Endothelial cell of umbilical vein (primary cell): Measurements from ENCODE around the gene BTAF1. TPM values are rescaled to one million over a fixed set of nuclear protein-coding genes. Genes with fewer than 3 reads are reported as not detected.

Experiments used
- BruUV-seq: library from RNA; stranded (reverse); fragments of 400-500 nt; replicated peaks from 2 replicates; lab custom pipeline; 2021; lab: Mats Ljungman, UMichigan
- CTCF ChIA-PET: fragments of 300-600, 350-600 bp; sonication (Branson Sonifier 250); formaldehyde crosslinking; loops from one replicate; lab custom pipeline; 2021; ENCODE audit warnings: antibody characterized with exemption, inconsistent platforms; lab: Charles Lee
- POLR2A ChIA-PET: fragments of 300-600, 350-600 bp; sonication (Branson Sonifier 250); formaldehyde crosslinking; loops from one replicate; lab custom pipeline; 2021; ENCODE audit warnings: antibody characterized with exemption, inconsistent platforms; lab: Charles Lee
- DNase-seq: peaks from one replicate; pipeline ENCODE4 v3.0.0-alpha.2; 2011; ENCODE audit warnings: low read depth, low spot score
- FAIRE-seq: peaks from 2 replicates; lab custom pipeline; 2011; peaks lifted over from hg19 to GRCh38; lab: Jason Lieb, UNC
- H2AFZ ChIP-seq: 2 replicates; pipeline ENCODE4 v1.6.0; 2012; ENCODE audit warnings: low read depth, low read length, control low read depth, inconsistent platforms
- H3K27ac ChIP-seq: 2 replicates; pipeline ENCODE4 v1.5.1; 2011; ENCODE audit warnings: low read depth, mild to moderate bottlenecking, control low read depth, low read length, moderate library complexity; ENCODE audit not compliant: insufficient read depth
- H3K27me3 ChIP-seq, 2 experiments: 2 replicates each; pipeline versions ENCODE4 v1.6.0 to v1.6.1; 2011; ENCODE audit warnings: low read length in 2 of 2, mixed read lengths in 1 of 2; ENCODE audit not compliant: control insufficient read depth in 2 of 2, insufficient read depth in 2 of 2
- H3K36me3 ChIP-seq, 2 experiments: 2 replicates in 1 of 2; 3 replicates in 1 of 2; pipeline ENCODE4 v1.5.1; 2011; ENCODE audit warnings: low read length in 2 of 2, mild to moderate bottlenecking in 1 of 2, moderate library complexity in 1 of 2; ENCODE audit not compliant: control insufficient read depth in 2 of 2, insufficient read depth in 2 of 2; ENCODE audit errors: extremely low read depth in 1 of 2
- H3K4me1 ChIP-seq: 3 replicates; pipeline ENCODE4 v1.5.1; 2011; ENCODE audit warnings: mild to moderate bottlenecking, low read length; ENCODE audit not compliant: control insufficient read depth, insufficient read depth; ENCODE audit errors: extremely low read depth
- H3K4me2 ChIP-seq: 2 replicates; pipeline ENCODE4 v1.6.1; 2011; ENCODE audit warnings: low read length, control low read depth, mixed read lengths; ENCODE audit not compliant: insufficient read depth
- H3K4me3 ChIP-seq, 3 experiments: fragments of 200-600 bp in 1 of 3; sonication (generic), shearing (Covaris generic) in 1 of 3; replicated peaks in 1 of 3; 2 replicates each; pipeline ENCODE4 v1.5.1; 2011 to 2016; ENCODE audit warnings: control low read depth in 3 of 3, low read length in 3 of 3, mild to moderate bottlenecking in 2 of 3, inconsistent platforms in 1 of 3, low read depth in 1 of 3, moderate library complexity in 1 of 3; ENCODE audit not compliant: insufficient read depth in 1 of 3
- H3K79me2 ChIP-seq: 2 replicates; pipeline ENCODE4 v1.6.0; 2012; ENCODE audit warnings: low read length, inconsistent platforms; ENCODE audit not compliant: control insufficient read depth, insufficient read depth
- H3K9ac ChIP-seq: replicated peaks from 2 replicates; pipeline ENCODE3; 2011; ENCODE audit warnings: low read length, control low read depth; ENCODE audit not compliant: insufficient read depth; ENCODE audit errors: extremely low read depth
- H3K9me1 ChIP-seq: replicated peaks from 3 replicates; pipeline ENCODE4 v1.6.0; 2011; ENCODE audit warnings: mild to moderate bottlenecking, low read length; ENCODE audit not compliant: control insufficient read depth, insufficient read depth; ENCODE audit errors: extremely low read depth
- H3K9me3 ChIP-seq: replicated peaks from 2 replicates; pipeline ENCODE4 v1.5.1; 2012; ENCODE audit warnings: low read length, inconsistent platforms; ENCODE audit not compliant: control insufficient read depth, insufficient read depth
- H4K20me1 ChIP-seq: replicated peaks from 2 replicates; pipeline ENCODE3; 2011; ENCODE audit warnings: mild to moderate bottlenecking, low read length; ENCODE audit not compliant: control insufficient read depth, insufficient read depth; ENCODE audit errors: extremely low read depth
- CTCF ChIP-seq, 2 donors: IDR thresholded peaks; 1 replicate in 1 of 2; 2 replicates in 1 of 2; pipeline ENCODE4 v1.5.1; 2011; ENCODE audit warnings: low read length in 2 of 2, mild to moderate bottlenecking in 2 of 2, moderate library complexity in 2 of 2, control low read depth in 1 of 2, inconsistent platforms in 1 of 2, low read depth in 1 of 2; ENCODE audit not compliant: insufficient read depth in 1 of 2; ENCODE audit errors: extremely low read depth in 1 of 2
- EZH2 ChIP-seq: IDR thresholded peaks from 2 replicates; pipeline ENCODE4 v1.6.1; 2012; ENCODE audit warnings: borderline replicate concordance, low read depth, mild to moderate bottlenecking, moderate library complexity, low read length, inconsistent platforms; ENCODE audit not compliant: severe bottlenecking
- FOS ChIP-seq: IDR thresholded peaks from 2 replicates; pipeline ENCODE4 v1.6.1; 2011; ENCODE audit warnings: mild to moderate bottlenecking, low read length, moderate library complexity, borderline replicate concordance; ENCODE audit not compliant: insufficient read depth
- GATA2 ChIP-seq: IDR thresholded peaks from 2 replicates; pipeline ENCODE4 v1.7.0; 2011; ENCODE audit warnings: low read depth, mild to moderate bottlenecking, moderate library complexity, mixed read lengths, low read length; ENCODE audit not compliant: insufficient read length, insufficient read depth
- JUN ChIP-seq: IDR thresholded peaks from 2 replicates; pipeline ENCODE4 v1.6.1; 2011; ENCODE audit warnings: borderline replicate concordance, low read depth; ENCODE audit not compliant: insufficient read length, insufficient read depth
- MAX ChIP-seq: IDR thresholded peaks from 2 replicates; pipeline ENCODE4 v1.6.1; 2011; ENCODE audit not compliant: insufficient read depth, insufficient read length
- MYC ChIP-seq: IDR thresholded peaks from one replicate; pipeline ENCODE4 v1.6.1; 2011; ENCODE audit warnings: mild to moderate bottlenecking, low read depth, low read length
- POLR2A ChIP-seq: IDR thresholded peaks from 2 replicates; pipeline ENCODE4 v1.6.1; 2012; ENCODE audit warnings: low read depth, mild to moderate bottlenecking, control low read depth, low read length
- POLR2AphosphoS5 ChIP-seq: IDR thresholded peaks from 2 replicates; pipeline ENCODE4 v1.6.1; 2012; ENCODE audit warnings: low read depth, mild to moderate bottlenecking, control low read depth, low read length, moderate library complexity; ENCODE audit not compliant: insufficient read depth
- dilution Hi-C: fragments of 300-500 bp; cut with MboI; formaldehyde crosslinking; loops from one replicate; pipeline ENCODE4 v1.15.0; 2019; ENCODE audit warnings: low sequenced_read_pairs; ENCODE audit not compliant: extremely low pct_ligation_motif_present
- intact Hi-C: fragments of 100-400 bp; cut with micrococcal nuclease; formaldehyde crosslinking; loops from one replicate; pipeline ENCODE4 v1.10.0; 2022
- polyA plus RNA-seq, 4 experiments: library from polyadenylated mRNA; depleted of rRNA in 3 of 4; stranded (reverse) in 3 of 4; unstranded in 1 of 4; fragments of >200 nt; gene quantifications; 2 replicates each; pipeline versions ENCODE4 v1.2.1 to v1.2.3, GENCODE V29; 2011 to 2012; ENCODE audit warnings: missing spikeins in 1 of 4
- total RNA-seq: library from RNA; stranded (reverse); gene quantifications from 2 replicates; pipeline ENCODE4 v1.2.3, GENCODE V29; 2021

The BTAF1 gene
- total and polyA plus RNA-seq, 2 donors (not counting 3 experiments of a cell fraction or from before 2014, with no cell fraction given), result 9.9 to 23.1 TPM

DNA sequence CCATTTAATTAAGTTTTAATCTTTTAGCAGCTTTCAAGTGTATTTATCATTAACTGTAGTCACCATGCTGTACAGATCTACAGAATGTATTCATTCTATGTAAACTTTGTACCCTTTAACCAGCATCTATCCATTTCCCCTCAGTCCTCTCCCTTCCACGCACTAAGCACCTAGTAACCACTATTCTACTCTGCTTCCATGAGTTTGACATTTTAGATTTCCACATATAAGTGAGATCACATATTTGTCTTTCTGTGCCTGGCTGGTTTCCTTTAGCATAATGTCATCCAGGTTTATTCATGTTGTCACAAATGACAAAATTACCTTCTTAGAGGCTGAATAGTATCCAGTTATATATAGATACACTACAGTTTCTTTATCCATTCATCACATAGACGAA is 79.7 kb downstream of the BTAF1 start:
- Histone ChIP-seq H4K20me1 (no peaks in the 10 kb centered on the region), H3K9me1 (no peaks in the 10 kb centered on the region), H3K27ac (no peak overlapping the region), H3K9ac (no peak overlapping the region), H3K4me2 (no peak overlapping the region), H3K36me3 (peaks cover 0 to 3% of the 10 kb centered on the region in 2 experiments), H3K4me3 (no peak overlapping the region), H3K9me3 (no peaks in the 10 kb centered on the region), H2AFZ (no peak overlapping the region), H3K27me3 (no peaks in the 10 kb centered on the region), H3K4me1 (no peaks in the 10 kb centered on the region), H3K79me2 (no peaks in the 10 kb centered on the region)
- no TSS peak for BruUV-seq
- FAIRE-seq, result no peak
- ChIA-PET CTCF (no interaction called here), POLR2A (no interaction called here)
- dilution Hi-C loops, result no loop called here
- no peak for DNase-seq
- no peak for TF ChIP-seq POLR2A
- intact Hi-C loops, result no loop called here

DNA sequence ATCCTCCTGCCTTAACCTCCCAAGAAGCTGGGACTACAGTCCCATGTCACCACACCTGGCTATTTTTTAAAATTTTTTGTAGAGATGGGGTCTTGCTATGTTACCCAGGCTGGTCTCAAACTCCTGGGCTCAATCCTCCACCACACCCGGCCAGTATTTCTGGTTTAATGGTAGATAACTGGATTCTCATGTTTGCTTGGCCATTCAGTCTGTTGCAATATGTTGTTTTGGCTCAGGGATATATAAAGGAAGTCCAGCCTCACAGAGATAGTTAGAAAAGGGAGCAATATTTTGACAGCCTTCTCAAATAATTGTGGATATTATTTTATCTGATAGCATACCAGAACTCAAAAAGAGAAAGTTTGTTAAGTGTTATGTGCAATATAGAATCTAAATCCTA is 82.4 kb downstream of the BTAF1 start:
- no peak overlapping the region for H3K27ac ChIP-seq
- no peaks in the 10 kb centered on the region for H3K4me1 ChIP-seq
- intact Hi-C loops (no loop called here), dilution Hi-C loops (no loop called here)
- no peaks in the 10 kb centered on the region for H3K9me1 ChIP-seq
- no peaks in the 10 kb centered on the region for H3K79me2 ChIP-seq
- H3K27me3 ChIP-seq, result no peaks in the 10 kb centered on the region
- H3K4me2 ChIP-seq, result no peak overlapping the region
- POLR2A ChIA-PET, result no interaction called here
- H3K36me3 ChIP-seq, result peaks cover 0 to 5% of the 10 kb centered on the region in 2 experiments
- CTCF ChIA-PET, result no interaction called here
- H4K20me1 ChIP-seq, result no peaks in the 10 kb centered on the region
- no TSS peak for BruUV-seq
- no peak overlapping the region for H3K9ac ChIP-seq
- DNase-seq (no peak), FAIRE-seq (no peak)
- no peak overlapping the region for H2AFZ ChIP-seq
- no peak for TF ChIP-seq MYC
- no peak for TF ChIP-seq FOS
- no peak for TF ChIP-seq EZH2
- TF ChIP-seq POLR2AphosphoS5, result no peak
- TF ChIP-seq GATA2, result no peak
- TF ChIP-seq MAX, result no peak
- no peak for TF ChIP-seq JUN
- TF ChIP-seq CTCF (IDR thresholded peaks at IDR 0.05; ENCODE audit: extremely low read depth in 1 of 2, insufficient read depth in 1 of 2, low read depth in 1 of 2, low read length in 2 of 2), result no peak
- H3K9me3 ChIP-seq, result no peaks in the 10 kb centered on the region
- H3K4me3 ChIP-seq, result no peak overlapping the region
